ENCODE measurements around the gene CCDC57. TPM values are rescaled to one million over a fixed set of nuclear protein-coding genes. Genes with fewer than 3 reads are reported as not detected.

CCDC57 gene
- total RNA-seq, 1 donor from 2014 or later: 56.9 TPM

GRCh38 chr17:82105882-82106687 lies 106.6 kb downstream of the CCDC57 start:
- peak; percentile 44 for DNase-seq (ENCODE audit: low spot score)

DNA sequence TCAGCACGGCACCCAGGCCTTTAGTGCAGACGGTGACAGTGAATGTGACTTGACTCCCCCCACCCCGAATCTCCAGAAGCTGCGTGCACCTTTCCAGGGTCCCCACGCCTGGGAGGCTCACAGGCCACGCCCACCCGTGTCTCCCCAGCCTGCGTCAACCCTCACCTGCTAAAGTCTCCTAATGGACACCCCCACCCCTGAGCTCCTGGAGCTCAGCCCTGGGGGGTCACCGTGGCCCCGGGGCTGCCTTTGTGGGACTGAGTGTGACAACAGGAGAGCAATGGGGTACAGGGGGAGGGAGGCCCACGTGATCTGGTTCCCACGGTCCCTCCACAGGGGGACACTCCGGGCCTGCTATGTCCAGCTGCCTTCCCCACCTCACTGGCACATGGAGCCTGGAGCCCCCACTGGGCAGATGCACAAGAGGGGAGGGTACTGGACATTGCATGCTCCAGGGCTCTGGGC lies 107.2 kb downstream of the CCDC57 start:
- DNase-seq (ENCODE audit: low spot score): no peak

DNA sequence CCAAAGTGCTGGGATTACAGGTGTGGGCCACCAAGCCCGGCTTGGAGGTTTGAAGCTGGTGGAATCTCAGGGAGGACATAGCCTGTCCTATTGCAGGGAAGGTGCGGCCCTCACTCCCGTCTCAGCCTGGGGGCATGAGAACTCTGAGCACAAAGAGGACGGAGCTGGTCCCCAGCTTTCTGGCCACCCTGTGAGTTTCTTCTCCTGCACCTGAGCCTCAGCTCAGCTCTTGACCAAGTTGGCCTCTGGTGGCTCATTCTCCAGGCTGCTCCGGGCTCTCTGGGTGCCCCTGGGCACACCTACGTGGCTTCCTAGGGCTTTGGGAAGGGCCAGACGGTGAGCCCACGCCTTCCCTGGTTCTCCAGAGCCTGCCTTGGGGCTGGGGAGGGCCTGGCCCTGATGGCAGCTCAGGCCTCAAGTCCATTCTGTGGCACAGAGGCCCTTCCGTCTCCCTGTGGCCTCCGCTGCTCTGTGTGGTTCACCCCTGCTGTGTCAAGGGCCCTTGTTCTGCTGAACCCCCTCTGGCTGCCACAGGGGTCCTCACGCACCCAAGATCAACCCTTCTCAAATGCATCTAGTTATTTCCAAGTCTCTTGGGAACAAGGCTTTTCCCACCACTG lies 107.7 kb downstream of the CCDC57 start:
- DNase-seq (ENCODE audit: low spot score): no peak

- peak; percentile 78 for DNase-seq (ENCODE audit: low spot score)
Observed at GRCh38 chr17:82103553-82104451, 108.8 kb downstream of the CCDC57 start.

DNA sequence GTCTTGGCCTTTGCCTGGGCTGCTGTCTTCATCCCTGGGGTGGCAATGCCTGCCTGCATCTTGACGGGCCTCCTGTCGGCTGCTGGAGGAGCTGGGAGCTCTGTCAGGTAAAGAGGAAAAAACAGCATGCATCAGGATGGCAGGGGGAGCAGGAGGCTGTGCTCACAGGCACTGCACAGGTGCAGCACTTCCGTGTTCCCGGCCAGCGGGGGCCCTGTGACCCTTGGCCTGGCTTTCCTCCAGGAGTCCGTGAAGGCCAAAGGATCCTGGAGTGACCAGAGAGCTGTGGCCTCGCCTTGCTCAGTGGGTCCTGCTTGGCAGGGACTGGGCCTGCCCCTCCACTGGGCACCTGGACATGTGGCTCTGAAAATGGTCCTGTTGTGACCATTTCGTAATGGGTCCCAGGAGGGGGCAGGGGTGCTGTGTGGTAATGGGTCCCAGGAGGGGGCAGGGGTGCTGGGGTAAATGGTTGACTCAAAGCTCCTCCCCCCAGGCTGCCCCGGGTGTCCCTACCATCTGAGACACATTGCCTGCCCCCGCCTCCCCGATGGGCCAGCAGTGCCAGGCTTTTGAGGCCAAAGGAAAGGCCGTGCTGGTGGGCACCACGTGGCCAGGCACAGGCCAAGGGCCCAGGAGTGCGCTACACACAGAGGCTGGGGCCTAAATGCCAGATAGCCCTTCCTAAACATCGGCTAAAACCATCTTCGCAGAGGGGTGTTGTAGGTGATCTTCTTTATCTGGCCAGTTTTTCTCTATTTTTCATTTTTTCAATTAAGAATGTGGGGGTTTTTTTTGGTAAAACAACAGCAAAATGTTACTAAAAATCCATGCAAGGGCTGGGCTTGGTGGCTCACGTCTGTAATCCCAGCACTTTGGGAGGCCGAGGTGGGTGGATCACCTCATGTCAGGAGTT lies 110.6 kb downstream of the CCDC57 start:
- no peak for DNase-seq (ENCODE audit: low spot score)

DNA sequence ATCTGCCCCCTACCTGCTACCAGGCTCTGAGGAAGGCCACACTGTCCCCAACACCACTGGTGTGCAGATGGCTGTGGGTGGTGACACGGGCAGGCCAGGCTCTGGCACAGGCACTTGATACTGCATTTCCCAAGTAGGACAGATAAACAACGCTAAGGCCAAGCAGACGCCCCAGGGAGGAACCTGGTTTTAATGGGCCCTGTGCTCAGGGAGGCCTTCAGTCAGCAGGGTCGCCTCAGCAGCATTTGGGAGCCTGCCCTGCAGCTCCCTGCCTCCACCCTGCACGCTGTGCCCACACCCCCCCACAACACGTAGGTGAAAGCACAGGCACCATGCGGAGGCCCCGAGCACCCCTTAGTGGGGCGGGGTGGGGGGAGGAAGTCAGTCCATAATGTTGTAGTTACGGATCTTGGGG lies 111.3 kb downstream of the CCDC57 start:
- DNase-seq (ENCODE audit: low spot score): no peak

GRCh38 chr17:82100502-82101298 lies 111.9 kb downstream of the CCDC57 start:
- DNase-seq (ENCODE audit: low spot score): no peak

GRCh38 chr17:82098939-82099763 lies 113.5 kb downstream of the CCDC57 start:
- no peak for DNase-seq (ENCODE audit: low spot score)

DNA sequence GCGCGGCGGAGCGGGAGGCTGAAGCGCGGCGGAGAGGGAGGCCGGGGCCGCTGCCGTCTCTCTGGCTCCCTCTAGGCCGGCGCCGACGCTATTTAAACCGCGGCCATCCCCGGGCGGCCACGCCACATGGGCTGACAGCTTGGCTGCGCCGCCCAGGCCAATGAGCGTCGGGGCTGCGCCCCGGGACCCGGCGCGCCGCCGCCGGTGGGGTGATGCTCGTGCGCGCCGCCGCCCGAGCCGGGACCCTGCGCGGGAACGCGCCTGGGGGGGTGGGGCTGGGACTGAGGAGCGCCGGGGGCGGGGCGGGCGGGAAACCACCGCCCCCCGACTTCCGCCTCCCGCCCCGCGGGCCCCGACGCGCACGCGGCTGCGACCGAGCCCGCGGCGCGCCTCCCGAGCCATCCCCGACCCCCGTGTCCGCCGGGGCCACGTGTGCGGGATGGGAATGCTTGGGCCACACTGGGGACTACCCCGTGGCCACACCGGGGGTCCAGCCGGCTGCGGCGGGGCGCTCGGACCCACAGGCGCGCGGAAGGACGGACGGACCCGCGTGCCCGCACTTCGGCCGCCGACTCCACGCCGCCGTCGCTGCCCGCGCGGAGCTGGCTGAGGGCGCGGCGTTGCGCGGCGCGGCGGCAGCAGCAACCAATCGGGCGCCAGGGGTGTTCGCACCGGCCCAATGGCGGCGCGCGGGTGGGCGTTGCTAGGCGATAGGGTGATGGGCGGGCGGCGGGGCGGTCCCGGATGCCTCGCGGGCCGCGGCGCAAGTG lies 114.3 kb downstream of the CCDC57 start, which contains the start of gene FASN:
Gene FASN, minus strand, starts transcription at position 68 of the 770 bp plus-strand sequence. CDS start 1,791 bp downstream, outside the sequence.
- peak; percentile 95 for DNase-seq (ENCODE audit: low spot score)

DNA sequence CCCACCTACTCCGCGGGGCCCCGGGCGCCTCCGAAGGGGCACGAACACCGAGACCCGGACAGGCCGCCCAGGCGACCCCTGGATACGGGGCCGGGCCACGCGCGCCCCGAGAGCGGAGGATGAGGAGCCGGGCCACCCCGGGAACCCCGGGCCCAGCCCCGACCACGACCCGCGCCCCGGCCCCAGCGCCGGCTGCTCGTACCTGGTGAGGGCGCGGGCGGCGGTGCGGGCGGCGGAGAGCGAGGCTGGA lies 114.8 kb downstream of the CCDC57 start:
- DNase-seq (ENCODE audit: low spot score): no peak

DNA sequence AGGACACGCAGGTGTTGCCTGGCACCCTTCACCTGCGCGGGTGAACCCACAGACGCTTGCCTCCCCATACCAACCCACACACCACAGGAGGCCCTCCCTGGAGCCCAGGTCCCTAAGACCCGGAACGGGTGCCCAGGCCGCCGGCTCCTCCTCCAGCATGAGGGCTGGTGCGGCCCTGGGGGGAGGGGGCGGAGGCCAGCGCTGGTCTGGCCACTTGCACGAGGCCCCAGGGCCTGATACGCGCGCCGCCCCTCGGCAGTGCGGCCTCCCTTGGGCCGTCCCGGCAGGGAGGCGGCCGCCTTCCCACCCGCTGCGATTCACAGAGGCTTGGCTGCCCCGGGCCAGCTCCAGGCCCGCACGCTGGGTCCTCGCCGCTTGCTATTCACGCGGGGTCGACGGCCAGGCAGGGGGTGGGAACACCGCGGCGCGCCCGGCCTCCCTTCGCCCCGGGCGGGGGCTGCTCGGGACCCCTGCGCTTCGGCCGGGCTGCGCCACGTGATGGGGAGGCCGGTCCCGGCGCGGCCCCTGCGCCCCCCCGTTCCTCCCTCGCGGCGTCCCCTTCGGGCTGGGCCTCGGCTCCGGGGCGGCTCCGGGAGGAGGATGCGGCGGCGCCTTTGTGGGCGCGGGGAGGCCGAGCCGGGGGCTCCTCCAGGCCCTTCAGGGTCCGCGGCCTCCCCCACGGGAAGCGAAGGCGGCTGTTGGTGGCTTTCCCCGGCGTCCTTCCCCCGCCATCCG lies 115.3 kb downstream of the CCDC57 start:
- no peak for DNase-seq (ENCODE audit: low spot score)

DNA sequence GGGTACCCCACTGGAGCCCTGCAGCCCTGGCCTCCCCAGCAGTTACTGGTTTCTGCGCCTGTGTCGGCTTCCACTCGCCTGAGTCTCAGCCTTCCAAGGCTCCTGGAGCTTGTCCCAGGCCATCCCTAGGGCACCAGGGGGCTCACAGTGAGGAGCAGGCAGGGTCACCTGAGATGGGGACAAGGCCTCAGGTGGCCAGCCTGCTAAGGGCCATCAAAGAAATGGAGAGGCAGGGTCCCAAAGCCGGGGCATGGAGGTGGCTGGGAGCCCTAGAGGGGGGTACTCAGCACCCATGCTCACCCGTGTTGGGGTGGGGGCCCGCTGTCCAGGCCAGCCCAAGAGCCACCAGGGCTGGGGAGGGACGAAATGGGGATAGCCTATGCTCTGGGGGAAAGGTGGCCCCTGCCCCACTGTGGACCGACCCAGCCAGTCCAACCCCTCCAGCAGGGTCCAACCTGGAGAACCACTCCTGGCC lies 115.9 kb downstream of the CCDC57 start:
- DNase-seq (ENCODE audit: low spot score): no peak

- no peak for DNase-seq (ENCODE audit: low spot score)
Observed at GRCh38 chr17:82095777-82096708, 116.6 kb downstream of the CCDC57 start.

GRCh38 chr17:82094931-82095776 lies 117.5 kb downstream of the CCDC57 start:
- DNase-seq (ENCODE audit: low spot score): no peak

- no peak for DNase-seq (ENCODE audit: low spot score)
Observed at GRCh38 chr17:82092995-82093751, 119.5 kb downstream of the CCDC57 start.

Data from mucosa of gallbladder (tissue), 1 donor.